HCT116 (cell line): ENCODE results near the gene PTPN1.

Experiments used
- EZH2 ChIP-seq: fragments of 200-600 bp; sonication (generic); IDR thresholded peaks from 2 replicates; pipeline ENCODE4 v1.6.1; 2017; ENCODE audit warnings: antibody characterized with exemption, mixed run types
- ZNF274 ChIP-seq: fragments of 200-500 bp; sonication (Bioruptor generic); IDR thresholded peaks from 2 replicates; pipeline ENCODE4 v1.6.1; 2014; ENCODE audit warnings: mild to moderate bottlenecking, low read depth, low read length, inconsistent platforms
- TF ChIP-seq, protein P1 (sequence below): IDR thresholded peaks from 2 replicates; pipeline ENCODE4 v1.6.1; 2012; ENCODE audit warnings: low read depth
- TF ChIP-seq, protein P2 (sequence below), 3 experiments: fragments of 200-600 bp in 1 of 3; sonication (generic) in 1 of 3; IDR thresholded peaks in 2 of 3; conservative IDR thresholded peaks in 1 of 3; 2 replicates each; pipeline ENCODE4 v1.5.1; 2012 to 2017; ENCODE audit warnings: low read depth in 2 of 3, low read length in 2 of 3, antibody characterized with exemption in 1 of 3, borderline replicate concordance in 1 of 3, control low read depth in 1 of 3, mild to moderate bottlenecking in 1 of 3, mixed read lengths in 1 of 3, mixed run types in 1 of 3, moderate library complexity in 1 of 3; ENCODE audit not compliant: insufficient read depth in 1 of 3

DNA sequence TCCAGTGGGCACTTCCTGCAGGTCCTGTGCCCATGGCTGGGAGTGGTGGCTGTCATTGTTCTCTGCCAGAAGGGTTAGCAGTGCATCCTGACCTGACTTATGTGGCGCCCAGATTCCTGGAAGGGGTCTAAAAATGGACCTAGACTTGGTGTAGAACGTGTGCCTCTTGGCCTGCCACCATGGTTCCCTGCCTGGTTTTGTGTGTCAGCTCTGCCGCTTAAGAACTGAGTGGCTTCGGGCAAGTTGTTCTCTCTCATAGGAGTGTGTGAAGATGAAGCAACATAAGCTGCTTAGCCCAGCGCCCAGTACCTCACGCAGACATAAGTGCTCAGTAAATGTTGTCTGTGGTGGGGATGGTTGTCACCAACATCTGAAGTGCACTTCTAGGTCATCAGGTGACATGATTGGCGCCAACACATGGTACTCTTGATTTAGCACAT, 52.1 kb downstream of the PTPN1 start:
- TF ChIP-seq, protein P1, sequence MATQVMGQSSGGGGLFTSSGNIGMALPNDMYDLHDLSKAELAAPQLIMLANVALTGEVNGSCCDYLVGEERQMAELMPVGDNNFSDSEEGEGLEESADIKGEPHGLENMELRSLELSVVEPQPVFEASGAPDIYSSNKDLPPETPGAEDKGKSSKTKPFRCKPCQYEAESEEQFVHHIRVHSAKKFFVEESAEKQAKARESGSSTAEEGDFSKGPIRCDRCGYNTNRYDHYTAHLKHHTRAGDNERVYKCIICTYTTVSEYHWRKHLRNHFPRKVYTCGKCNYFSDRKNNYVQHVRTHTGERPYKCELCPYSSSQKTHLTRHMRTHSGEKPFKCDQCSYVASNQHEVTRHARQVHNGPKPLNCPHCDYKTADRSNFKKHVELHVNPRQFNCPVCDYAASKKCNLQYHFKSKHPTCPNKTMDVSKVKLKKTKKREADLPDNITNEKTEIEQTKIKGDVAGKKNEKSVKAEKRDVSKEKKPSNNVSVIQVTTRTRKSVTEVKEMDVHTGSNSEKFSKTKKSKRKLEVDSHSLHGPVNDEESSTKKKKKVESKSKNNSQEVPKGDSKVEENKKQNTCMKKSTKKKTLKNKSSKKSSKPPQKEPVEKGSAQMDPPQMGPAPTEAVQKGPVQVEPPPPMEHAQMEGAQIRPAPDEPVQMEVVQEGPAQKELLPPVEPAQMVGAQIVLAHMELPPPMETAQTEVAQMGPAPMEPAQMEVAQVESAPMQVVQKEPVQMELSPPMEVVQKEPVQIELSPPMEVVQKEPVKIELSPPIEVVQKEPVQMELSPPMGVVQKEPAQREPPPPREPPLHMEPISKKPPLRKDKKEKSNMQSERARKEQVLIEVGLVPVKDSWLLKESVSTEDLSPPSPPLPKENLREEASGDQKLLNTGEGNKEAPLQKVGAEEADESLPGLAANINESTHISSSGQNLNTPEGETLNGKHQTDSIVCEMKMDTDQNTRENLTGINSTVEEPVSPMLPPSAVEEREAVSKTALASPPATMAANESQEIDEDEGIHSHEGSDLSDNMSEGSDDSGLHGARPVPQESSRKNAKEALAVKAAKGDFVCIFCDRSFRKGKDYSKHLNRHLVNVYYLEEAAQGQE: no peak
- TF ChIP-seq ZNF274: no peak
- TF ChIP-seq, protein P2, sequence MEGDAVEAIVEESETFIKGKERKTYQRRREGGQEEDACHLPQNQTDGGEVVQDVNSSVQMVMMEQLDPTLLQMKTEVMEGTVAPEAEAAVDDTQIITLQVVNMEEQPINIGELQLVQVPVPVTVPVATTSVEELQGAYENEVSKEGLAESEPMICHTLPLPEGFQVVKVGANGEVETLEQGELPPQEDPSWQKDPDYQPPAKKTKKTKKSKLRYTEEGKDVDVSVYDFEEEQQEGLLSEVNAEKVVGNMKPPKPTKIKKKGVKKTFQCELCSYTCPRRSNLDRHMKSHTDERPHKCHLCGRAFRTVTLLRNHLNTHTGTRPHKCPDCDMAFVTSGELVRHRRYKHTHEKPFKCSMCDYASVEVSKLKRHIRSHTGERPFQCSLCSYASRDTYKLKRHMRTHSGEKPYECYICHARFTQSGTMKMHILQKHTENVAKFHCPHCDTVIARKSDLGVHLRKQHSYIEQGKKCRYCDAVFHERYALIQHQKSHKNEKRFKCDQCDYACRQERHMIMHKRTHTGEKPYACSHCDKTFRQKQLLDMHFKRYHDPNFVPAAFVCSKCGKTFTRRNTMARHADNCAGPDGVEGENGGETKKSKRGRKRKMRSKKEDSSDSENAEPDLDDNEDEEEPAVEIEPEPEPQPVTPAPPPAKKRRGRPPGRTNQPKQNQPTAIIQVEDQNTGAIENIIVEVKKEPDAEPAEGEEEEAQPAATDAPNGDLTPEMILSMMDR (IDR thresholded peaks at IDR 0.05 in 2 of 3, conservative IDR thresholded peaks at IDR 0.05 in 1 of 3; ENCODE audit: borderline replicate concordance in 1 of 3, insufficient read depth in 1 of 3, low read depth in 2 of 3, low read length in 2 of 3): no peak
- TF ChIP-seq EZH2: no peak
